ENCODE measurements around the gene TMED6. TPM values are rescaled to one million over a fixed set of nuclear protein-coding genes. Genes with fewer than 3 reads are reported as not detected.
A peak's percentile ranks its signal among the peaks of the same experiment; 100 is the strongest.

The TMED6 gene
- total RNA-seq, 2 donors from 2014 or later, result not detected

- Histone ChIP-seq H3K4me3 (no peak overlapping the region), H3K27ac (peak overlapping the region; percentile 71 to 72), H3K4me1 (peaks cover 0 to 25% of the 10 kb centered on the region in 2 donors), H3K9me3 (no peaks in the 10 kb centered on the region), H3K27me3 (no peaks in the 10 kb centered on the region), H3K36me3 (no peaks in the 10 kb centered on the region)
- no peak for TF ChIP-seq CTCF (IDR thresholded peaks at IDR 0.05)
- no peak for DNase-seq (ENCODE audit: low spot score)
These were observed 42.6 kb upstream of the TMED6 start for GRCh38 chr16:69393898-69394849.

GRCh38 chr16:69386596-69386995 lies 35.0 kb upstream of the TMED6 start:
- Histone ChIP-seq H3K9me3 (no peaks in the 10 kb centered on the region), H3K4me3 (peak overlapping the region in 1 of 2 donors; percentile 69), H3K27ac (peak overlapping the region; percentile 78 to 88), H3K27me3 (no peaks in the 10 kb centered on the region), H3K4me1 (peaks cover 0 to 26% of the 10 kb centered on the region in 2 donors), H3K36me3 (peaks cover 21% of the 10 kb centered on the region)
- TF ChIP-seq CTCF (IDR thresholded peaks at IDR 0.05), result no peak
- no peak for DNase-seq (ENCODE audit: low spot score)

GRCh38 chr16:69384974-69385373 lies 33.4 kb upstream of the TMED6 start:
- Histone ChIP-seq H3K4me3 (peak overlapping the region; percentile 63 to 69), H3K27me3 (no peaks in the 10 kb centered on the region), H3K4me1 (peaks cover 0 to 30% of the 10 kb centered on the region in 2 donors), H3K36me3 (peaks cover 36% of the 10 kb centered on the region), H3K27ac (peak overlapping the region; percentile 78 to 88), H3K9me3 (no peaks in the 10 kb centered on the region)
- no peak for DNase-seq (ENCODE audit: low spot score)
- no peak for TF ChIP-seq CTCF (IDR thresholded peaks at IDR 0.05)

GRCh38 chr16:69382421-69382820 lies 30.8 kb upstream of the TMED6 start:
- Histone ChIP-seq H3K9me3 (no peaks in the 10 kb centered on the region), H3K4me1 (peaks cover 0 to 30% of the 10 kb centered on the region in 2 donors), H3K36me3 (peaks cover 58% of the 10 kb centered on the region), H3K27ac (no peak overlapping the region), H3K4me3 (no peak overlapping the region), H3K27me3 (no peaks in the 10 kb centered on the region)
- no peak for DNase-seq (ENCODE audit: low spot score)
- TF ChIP-seq CTCF (IDR thresholded peaks at IDR 0.05), result no peak

GRCh38 chr16:69381231-69381630 lies 29.6 kb upstream of the TMED6 start:
- no peak for DNase-seq (ENCODE audit: low spot score)
- Histone ChIP-seq H3K27ac (no peak overlapping the region), H3K4me1 (peaks cover 0 to 27% of the 10 kb centered on the region in 2 donors), H3K27me3 (no peaks in the 10 kb centered on the region), H3K4me3 (no peak overlapping the region), H3K36me3 (peaks cover 58% of the 10 kb centered on the region), H3K9me3 (no peaks in the 10 kb centered on the region)
- no peak for TF ChIP-seq CTCF (IDR thresholded peaks at IDR 0.05)
